OCI-LY3 (cell line): ENCODE measurements around the gene DUOXA1.

Experiments
- H2AFZ ChIP-seq: fragments of 200-600, 300-600 bp; shearing (Covaris generic); 2 replicates; pipeline ENCODE4 v1.6.0; 2014; ENCODE audit warnings: antibody characterized with exemption, low read depth, low read length
- H3K27ac ChIP-seq: fragments of 200-600, 300-600 bp; sonication (generic); 2 replicates; pipeline ENCODE4 v1.5.1; 2014; ENCODE audit warnings: mild to moderate bottlenecking, low read length, moderate library complexity, mixed read lengths
- H3K27me3 ChIP-seq: fragments of 200-600, 300-600 bp; sonication (generic); 2 replicates; pipeline ENCODE4 v1.6.1; 2014; ENCODE audit warnings: low read depth, low read length, mixed read lengths
- H3K36me3 ChIP-seq: fragments of 200-600, 300-600 bp; sonication (generic); replicated peaks from 2 replicates; pipeline ENCODE3; 2014; ENCODE audit warnings: low read depth, low read length, mixed read lengths
- H3K4me1 ChIP-seq: fragments of 300-600, 200-600 bp; sonication (generic); 2 replicates; pipeline ENCODE4 v1.6.1; 2014; ENCODE audit warnings: low read length, mixed read lengths
- H3K4me2 ChIP-seq: fragments of 200-600, 300-600 bp; sonication (generic); 2 replicates; pipeline ENCODE4 v1.6.1; 2014; ENCODE audit warnings: low read length, mixed read lengths
- H3K4me3 ChIP-seq: fragments of 300-600, 200-600 bp; sonication (generic); 2 replicates; pipeline ENCODE4 v1.5.1; 2014; ENCODE audit warnings: antibody characterized with exemption, mild to moderate bottlenecking, low read length, moderate library complexity
- H3K79me2 ChIP-seq: fragments of 300-600, 200-600 bp; shearing (Covaris generic); 2 replicates; pipeline ENCODE4 v1.6.1; 2014; ENCODE audit warnings: mild to moderate bottlenecking, low read length, mixed read lengths
- H3K9ac ChIP-seq: fragments of 300-600, 200-600 bp; shearing (Covaris generic); 2 replicates; pipeline ENCODE4 v1.6.0; 2014; ENCODE audit warnings: mild to moderate bottlenecking, low read length, moderate library complexity
- H3K9me3 ChIP-seq: fragments of 200-600, 300-600 bp; shearing (Covaris generic); 2 replicates; pipeline ENCODE4 v1.6.1; 2014; ENCODE audit warnings: low read length, mixed read lengths; ENCODE audit not compliant: insufficient read depth
- H4K20me1 ChIP-seq: fragments of 200-600, 300-600 bp; sonication (generic); 2 replicates; pipeline ENCODE4 v1.6.1; 2016; ENCODE audit warnings: low read length, mixed read lengths; ENCODE audit not compliant: insufficient read depth
- CTCF ChIP-seq: fragments of 200-600, 300-600 bp; sonication (generic); IDR thresholded peaks from 2 replicates; pipeline ENCODE4 v1.5.1; 2014; ENCODE audit warnings: antibody characterized with exemption, low read length, low read depth
- EZH2phosphoT487 ChIP-seq: fragments of 200-600 bp; shearing (Covaris generic); IDR thresholded peaks from 2 replicates; pipeline ENCODE4 v1.6.1; 2018; ENCODE audit warnings: antibody characterized with exemption, mixed run types, low read depth

Gene DUOXA1

GRCh38 chr15:45116006-45116481 is 13.6 kb downstream of the DUOXA1 start:
- no peak for TF ChIP-seq EZH2phosphoT487
- no peak for TF ChIP-seq CTCF
- no peak overlapping the region for H3K9ac ChIP-seq
- H3K27me3 ChIP-seq = no peaks in the 10 kb centered on the region
- H3K4me2 ChIP-seq = no peak overlapping the region
- H3K4me1 ChIP-seq = no peaks in the 10 kb centered on the region
- no peaks in the 10 kb centered on the region for H3K36me3 ChIP-seq
- H3K79me2 ChIP-seq = no peaks in the 10 kb centered on the region
- no peaks in the 10 kb centered on the region for H3K9me3 ChIP-seq
- H2AFZ ChIP-seq = no peak overlapping the region
- H3K4me3 ChIP-seq = no peak overlapping the region
- no peak overlapping the region for H3K27ac ChIP-seq
- no peaks in the 10 kb centered on the region for H4K20me1 ChIP-seq

- H3K9ac ChIP-seq = no peak overlapping the region
Measured at GRCh38 chr15:45115312-45115820, 14.3 kb downstream of the DUOXA1 start.

GRCh38 chr15:45114751-45115085 is 15.0 kb downstream of the DUOXA1 start:
- TF ChIP-seq EZH2phosphoT487 (no peak), CTCF (no peak)
- Histone ChIP-seq H4K20me1 (no peaks in the 10 kb centered on the region), H3K4me1 (no peaks in the 10 kb centered on the region), H3K9ac (no peak overlapping the region), H3K79me2 (no peaks in the 10 kb centered on the region), H3K27ac (no peak overlapping the region), H3K27me3 (no peaks in the 10 kb centered on the region), H3K4me2 (no peak overlapping the region), H3K36me3 (no peaks in the 10 kb centered on the region), H2AFZ (no peak overlapping the region), H3K4me3 (no peak overlapping the region), H3K9me3 (no peaks in the 10 kb centered on the region)

More at GRCh38 chr15:45115312-45115820, 14.3 kb downstream of the DUOXA1 start:
- Histone ChIP-seq H3K79me2 (no peaks in the 10 kb centered on the region), H3K27me3 (no peaks in the 10 kb centered on the region), H3K4me3 (no peak overlapping the region), H2AFZ (no peak overlapping the region), H4K20me1 (no peaks in the 10 kb centered on the region), H3K4me2 (no peak overlapping the region), H3K4me1 (no peaks in the 10 kb centered on the region), H3K9me3 (no peaks in the 10 kb centered on the region), H3K27ac (no peak overlapping the region), H3K36me3 (no peaks in the 10 kb centered on the region)
- TF ChIP-seq CTCF = no peak
- no peak for TF ChIP-seq EZH2phosphoT487

GRCh38 chr15:45114076-45114750 is 15.5 kb downstream of the DUOXA1 start, which contains the start of the genes DUOX2 and DUOXA2:
DUOX2 (minus strand) TSS chr15:45114172; CDS start chr15:45113411, 761 bp downstream.
DUOXA2 (plus strand) TSS chr15:45114326; CDS start chr15:45114606, 280 bp downstream.
- Histone ChIP-seq H3K4me3 (no peak within 1 kb of the TSS), H3K4me2 (no peak within 1 kb of the TSS), H3K9ac (no peak within 1 kb of the TSS), H3K36me3 (no peaks in the 10 kb centered on the region), H4K20me1 (no peaks in the 10 kb centered on the region), H3K27ac (no peak within 1 kb of the TSS), H2AFZ (no peak within 1 kb of the TSS), H3K4me1 (no peaks in the 10 kb centered on the region), H3K79me2 (no peaks in the 10 kb centered on the region), H3K9me3 (no peaks in the 10 kb centered on the region), H3K27me3 (no peaks in the 10 kb centered on the region)
- TF ChIP-seq EZH2phosphoT487 (no peak), CTCF (no peak)
